Omental fat pad (tissue), 4 donors: Measurements from ENCODE around the gene PHGDH. TPM values are rescaled to one million over a fixed set of nuclear protein-coding genes. Genes with fewer than 3 reads are reported as not detected.

Source experiments
- ATAC-seq: fragments of 150-250 bp; one replicate; pipeline ENCODE4 v1.9.1; 2016; ENCODE audit warnings: mild to moderate bottlenecking, moderate library complexity; ENCODE audit not compliant: low FRiP score
- DNase-seq: peaks from one replicate; pipeline ENCODE4 v3.0.0-alpha.2; 2019; ENCODE audit warnings: low spot score
- total RNA-seq, 4 donors: library from RNA; depleted of rRNA; stranded (reverse); fragments of >200 nt; gene quantifications; one replicate each; pipeline ENCODE4 v1.1.0, GENCODE V29; 2016
- TF ChIP-seq, protein P1 (sequence below), 3 donors: fragments of 450-650 bp; IDR thresholded peaks; one replicate each; pipeline ENCODE4 v1.5.1; 2016 to 2017; ENCODE audit warnings: antibody characterized with exemption in 3 of 3, mild to moderate bottlenecking in 3 of 3, moderate library complexity in 2 of 3

The PHGDH gene
- total RNA-seq, 4 donors from 2014 or later = 21.5 to 95.4 (median 28.4) TPM

DNA sequence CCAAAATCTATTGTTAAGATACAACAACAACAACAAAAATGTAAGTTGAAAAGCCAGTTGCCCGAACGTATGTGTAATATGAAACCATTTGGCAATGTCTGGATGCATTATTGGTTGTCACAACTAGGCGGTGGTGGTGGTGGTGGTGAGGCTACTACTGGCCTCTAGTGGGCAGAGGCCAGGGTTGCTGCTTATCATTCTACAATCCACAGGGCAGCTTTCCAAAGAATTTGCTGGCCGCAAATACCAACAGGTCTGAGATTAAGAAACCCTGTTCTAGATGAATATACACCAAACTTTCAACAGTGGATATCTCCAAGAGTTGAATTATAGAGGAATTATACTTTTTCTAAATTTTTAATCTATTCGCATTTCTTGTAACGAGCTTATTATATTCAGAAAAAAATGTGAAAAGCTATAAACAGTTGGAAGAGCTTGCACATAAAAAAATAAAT, 36.9 kb upstream of the PHGDH start:
- no peak for DNase-seq
- TF ChIP-seq, protein P1, sequence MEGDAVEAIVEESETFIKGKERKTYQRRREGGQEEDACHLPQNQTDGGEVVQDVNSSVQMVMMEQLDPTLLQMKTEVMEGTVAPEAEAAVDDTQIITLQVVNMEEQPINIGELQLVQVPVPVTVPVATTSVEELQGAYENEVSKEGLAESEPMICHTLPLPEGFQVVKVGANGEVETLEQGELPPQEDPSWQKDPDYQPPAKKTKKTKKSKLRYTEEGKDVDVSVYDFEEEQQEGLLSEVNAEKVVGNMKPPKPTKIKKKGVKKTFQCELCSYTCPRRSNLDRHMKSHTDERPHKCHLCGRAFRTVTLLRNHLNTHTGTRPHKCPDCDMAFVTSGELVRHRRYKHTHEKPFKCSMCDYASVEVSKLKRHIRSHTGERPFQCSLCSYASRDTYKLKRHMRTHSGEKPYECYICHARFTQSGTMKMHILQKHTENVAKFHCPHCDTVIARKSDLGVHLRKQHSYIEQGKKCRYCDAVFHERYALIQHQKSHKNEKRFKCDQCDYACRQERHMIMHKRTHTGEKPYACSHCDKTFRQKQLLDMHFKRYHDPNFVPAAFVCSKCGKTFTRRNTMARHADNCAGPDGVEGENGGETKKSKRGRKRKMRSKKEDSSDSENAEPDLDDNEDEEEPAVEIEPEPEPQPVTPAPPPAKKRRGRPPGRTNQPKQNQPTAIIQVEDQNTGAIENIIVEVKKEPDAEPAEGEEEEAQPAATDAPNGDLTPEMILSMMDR (IDR thresholded peaks at IDR 0.05) = no peak
- ATAC-seq = no peak

DNA sequence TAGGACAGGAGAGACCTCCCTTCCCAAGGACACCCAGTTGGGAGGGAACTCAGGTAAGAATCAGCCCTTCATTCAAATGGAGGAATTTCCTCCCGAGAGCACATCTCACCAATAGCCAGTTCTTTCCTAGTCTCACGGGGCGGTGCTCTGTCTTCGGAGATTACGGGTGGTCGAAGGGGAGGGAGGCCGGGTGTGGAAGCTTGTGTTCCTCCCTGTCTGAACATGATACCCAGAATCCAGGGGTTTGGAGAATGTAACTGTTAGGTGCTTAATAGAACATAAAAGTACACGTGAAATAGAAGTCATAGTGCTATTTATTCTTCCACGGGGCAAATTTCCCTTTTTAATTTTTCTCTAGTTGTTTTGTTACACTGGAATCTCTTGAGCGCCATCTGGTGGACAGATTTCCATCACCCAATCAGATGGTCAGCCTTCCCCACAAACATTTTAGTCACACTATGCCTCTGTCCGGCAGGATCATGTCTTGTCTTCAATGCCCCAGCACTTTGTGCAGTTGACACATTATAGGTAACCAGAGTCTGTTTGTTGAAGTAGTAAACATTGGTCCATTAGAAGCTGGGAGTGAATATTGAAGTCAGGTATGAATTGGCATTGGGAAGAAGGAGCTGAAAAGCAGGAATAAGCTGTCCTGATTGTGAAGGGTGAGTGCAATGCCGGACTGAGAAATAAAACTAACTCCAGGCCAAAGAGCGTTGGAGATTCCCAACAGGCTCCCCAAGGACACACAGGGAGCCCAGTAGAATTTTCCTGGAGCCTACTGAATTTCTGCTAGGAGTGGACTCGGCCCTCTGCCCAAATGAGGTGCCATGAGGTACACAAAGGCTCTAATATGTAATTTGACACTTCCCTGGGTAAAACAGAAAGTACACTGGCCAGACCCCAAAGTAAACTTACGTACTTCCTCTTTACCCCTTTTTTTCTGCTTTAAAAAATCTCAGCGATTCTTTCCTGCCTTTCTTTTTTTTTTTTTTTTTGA, 36.1 kb upstream of the PHGDH start:
- peak; percentile 93 for DNase-seq
- TF ChIP-seq, protein P1 (IDR thresholded peaks at IDR 0.05) = peak in 2 of 3 donors; percentile 39 to 60
- peak; percentile 72 for ATAC-seq

DNA sequence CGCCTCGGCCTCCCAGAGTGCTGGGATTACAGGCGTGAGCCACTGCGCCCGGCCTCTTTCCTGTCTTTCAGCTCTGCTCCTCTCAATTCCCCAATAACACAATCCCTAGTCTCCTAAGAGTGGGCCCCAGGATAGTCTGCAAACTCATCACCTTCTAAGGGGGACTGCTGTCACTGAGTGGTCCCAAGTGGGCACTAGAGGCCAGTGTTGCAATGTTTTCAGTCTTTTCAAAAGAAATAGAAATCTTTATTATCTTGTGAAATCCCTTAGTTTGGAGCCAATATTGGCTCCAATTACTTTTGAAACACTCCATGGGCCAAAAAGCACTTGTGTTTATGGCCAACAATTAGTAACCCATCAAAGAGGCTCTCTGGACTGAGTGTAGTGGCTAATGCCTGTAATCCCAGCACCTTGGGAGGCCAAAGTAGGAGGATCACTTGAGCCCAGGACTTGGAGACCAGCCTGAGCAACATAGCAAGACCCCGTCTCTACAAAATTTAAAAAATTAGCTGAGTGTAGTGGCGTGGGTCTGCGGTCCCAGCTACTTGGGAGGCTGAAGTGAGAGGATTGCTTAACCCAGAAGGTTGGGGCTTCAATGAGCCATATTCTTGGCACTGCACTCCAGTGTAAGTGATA, 35.0 kb upstream of the PHGDH start:
- TF ChIP-seq, protein P1 (IDR thresholded peaks at IDR 0.05) = no peak
- no peak for DNase-seq
- peak; percentile 54 for ATAC-seq

DNA sequence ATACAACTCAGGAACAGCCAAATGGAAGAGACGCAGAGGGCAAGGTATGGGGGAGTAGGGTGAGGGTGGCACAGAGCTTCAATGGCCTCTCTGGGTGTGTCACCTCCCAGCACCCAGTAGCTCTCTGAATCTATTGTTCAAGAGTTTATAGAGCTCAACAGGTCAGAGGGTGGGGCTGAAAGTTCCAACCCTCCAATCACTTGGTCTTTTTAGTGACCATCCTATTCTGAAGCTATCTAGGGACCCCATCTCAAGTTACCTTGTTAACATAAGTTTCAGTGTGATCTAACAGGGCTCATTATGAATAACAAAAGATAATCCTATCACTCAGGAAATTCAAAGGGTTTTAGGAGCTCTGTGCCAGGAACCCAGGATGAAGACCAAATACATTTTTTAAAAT, 32.5 kb upstream of the PHGDH start:
- DNase-seq (no peak), ATAC-seq (no peak)
- TF ChIP-seq, protein P1 (IDR thresholded peaks at IDR 0.05) = no peak

DNA sequence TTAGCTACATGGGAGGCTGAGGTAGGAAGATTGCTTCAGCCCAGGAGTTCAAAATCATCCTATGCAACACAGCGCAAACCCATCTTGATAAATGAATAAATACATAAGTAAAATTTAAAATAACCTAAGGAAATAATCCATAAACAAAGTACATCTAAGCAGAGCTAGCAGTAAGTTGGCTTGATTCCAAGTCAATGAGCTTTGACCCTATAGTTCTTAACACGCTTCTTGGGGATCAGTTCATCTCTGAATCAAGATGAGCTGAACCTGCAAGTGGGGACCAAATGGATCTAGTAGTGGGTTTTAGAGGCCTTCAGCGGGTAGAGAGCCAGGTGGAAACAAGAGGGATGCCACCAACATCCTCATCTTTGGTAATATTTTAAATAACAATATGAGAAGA, 31.5 kb upstream of the PHGDH start:
- TF ChIP-seq, protein P1 (IDR thresholded peaks at IDR 0.05) = no peak
- ATAC-seq (no peak), DNase-seq (no peak)

DNA sequence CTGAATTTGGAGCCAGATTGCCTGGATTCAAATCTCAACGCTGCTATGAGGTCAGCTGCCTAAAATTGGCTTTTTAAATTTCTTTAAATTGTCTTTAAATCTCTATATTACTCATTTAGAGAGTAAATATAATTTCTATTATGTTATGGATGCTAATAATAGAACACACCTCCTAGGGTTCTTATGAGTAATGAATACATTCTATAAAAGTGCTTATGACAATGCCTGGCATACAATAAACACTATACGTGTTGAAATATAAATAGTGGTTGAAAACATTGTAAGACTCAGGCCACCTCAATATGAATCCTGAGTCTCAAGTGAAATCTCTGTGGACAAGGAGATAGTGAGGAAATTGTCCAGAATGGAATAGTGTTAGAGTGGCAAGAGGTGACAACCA, 31.0 kb upstream of the PHGDH start:
- DNase-seq (no peak), ATAC-seq (no peak)
- TF ChIP-seq, protein P1 (IDR thresholded peaks at IDR 0.05) = no peak
